Left renal pelvis (tissue), 4 donors: ENCODE data around the gene RASIP1. TPM values are rescaled to one million over a fixed set of nuclear protein-coding genes. Genes with fewer than 3 reads are reported as not detected.
A peak's percentile ranks its signal among the peaks of the same experiment; 100 is the strongest.

Experiments
- DNase-seq, 4 donors: peaks; one replicate each; pipeline ENCODE4 v3.0.0-alpha.2; 2013; ENCODE audit warnings: low read depth in 4 of 4, low spot score in 3 of 4
- polyA plus RNA-seq, 4 donors: library from polyadenylated mRNA; unstranded; fragments of 120-200 nt; gene quantifications; one replicate each; pipeline ENCODE4 v1.2.1, GENCODE V29; 2013; ENCODE audit not compliant: insufficient read length in 4 of 4

Gene RASIP1
- polyA plus RNA-seq, 4 donors: 11.5 to 17.3 (median 13.1) TPM

GRCh38 chr19:48678201-48678600, 62.2 kb downstream of the RASIP1 start:
- DNase-seq: no peak

GRCh38 chr19:48676887-48677286, 63.5 kb downstream of the RASIP1 start:
- no peak for DNase-seq

- DNase-seq: no peak
These were observed 63.9 kb downstream of the RASIP1 start for GRCh38 chr19:48676487-48676886.

DNA sequence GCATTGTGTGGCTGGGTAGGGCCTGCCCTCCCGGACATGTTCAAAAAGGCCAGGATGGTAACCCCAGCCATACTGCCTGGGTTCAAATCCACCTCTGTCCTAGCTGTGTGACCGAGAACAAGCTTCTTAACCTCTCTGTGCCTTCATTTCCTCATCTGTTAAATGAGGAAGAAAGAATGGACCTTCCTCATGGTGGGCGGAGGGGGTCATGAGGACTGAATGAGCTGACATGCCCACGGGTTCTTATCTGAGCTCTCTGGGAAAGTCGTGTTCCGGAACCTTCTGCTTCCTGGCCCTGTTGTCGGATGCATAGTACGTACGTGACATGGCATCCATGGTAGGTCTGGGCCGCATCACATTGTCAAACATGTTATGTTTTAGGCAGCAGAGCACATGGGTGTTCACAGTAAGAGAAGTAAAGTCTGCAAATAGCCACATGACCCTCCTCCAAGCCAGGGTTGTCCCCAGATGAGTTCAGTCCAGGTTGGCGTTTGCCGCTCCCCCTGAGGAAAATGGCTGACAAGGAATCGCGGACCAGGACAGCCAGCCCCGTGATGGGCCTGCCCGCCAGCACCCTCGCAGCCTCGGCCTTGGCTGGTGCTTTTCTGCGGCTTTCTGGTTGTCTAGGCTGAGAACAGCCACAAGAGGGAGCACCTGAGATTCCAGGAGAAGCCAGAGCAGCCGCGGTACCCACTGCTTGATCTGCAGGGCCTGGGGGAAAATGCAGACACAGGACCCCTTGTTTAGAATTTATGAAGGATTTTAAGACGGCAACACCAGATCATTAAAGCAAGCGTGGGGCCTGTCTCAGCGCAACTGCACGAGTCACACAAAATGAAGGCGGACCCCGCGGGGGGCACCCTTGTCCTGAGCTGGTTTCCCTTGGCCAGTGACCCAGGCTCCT, 65.2 kb downstream of the RASIP1 start:
- DNase-seq: peak; percentile 64 to 74 (median 66)

DNA sequence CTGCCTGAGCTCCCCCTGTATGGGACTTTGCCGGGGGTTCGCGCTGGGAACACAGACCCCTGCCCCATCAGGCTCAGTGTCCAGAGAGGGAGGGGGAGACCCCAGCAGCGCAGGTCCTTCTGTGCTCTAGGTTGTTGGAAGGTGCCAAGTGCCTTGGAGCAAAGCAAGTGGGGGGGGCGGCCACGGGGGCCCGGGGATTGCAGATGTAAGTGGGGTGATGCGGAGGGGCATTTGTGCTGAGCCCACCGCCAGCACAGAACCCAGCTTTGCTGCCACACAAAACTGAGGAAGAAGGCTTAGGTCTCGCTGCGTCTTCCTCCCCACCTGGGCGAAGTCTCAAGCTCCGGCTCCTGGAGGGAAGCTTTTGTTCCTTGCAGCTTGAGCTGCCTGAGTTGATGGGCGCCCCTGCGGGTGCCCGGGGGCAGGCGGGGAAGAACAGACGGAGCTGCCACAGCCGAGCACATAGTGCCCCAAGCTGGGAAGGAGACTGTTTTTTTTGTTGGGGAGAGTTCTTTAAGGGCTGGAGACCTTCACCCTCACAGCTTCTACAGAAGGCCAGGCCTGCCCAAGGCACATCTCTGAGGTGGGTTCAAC, 66.1 kb downstream of the RASIP1 start:
- DNase-seq: no peak

DNA sequence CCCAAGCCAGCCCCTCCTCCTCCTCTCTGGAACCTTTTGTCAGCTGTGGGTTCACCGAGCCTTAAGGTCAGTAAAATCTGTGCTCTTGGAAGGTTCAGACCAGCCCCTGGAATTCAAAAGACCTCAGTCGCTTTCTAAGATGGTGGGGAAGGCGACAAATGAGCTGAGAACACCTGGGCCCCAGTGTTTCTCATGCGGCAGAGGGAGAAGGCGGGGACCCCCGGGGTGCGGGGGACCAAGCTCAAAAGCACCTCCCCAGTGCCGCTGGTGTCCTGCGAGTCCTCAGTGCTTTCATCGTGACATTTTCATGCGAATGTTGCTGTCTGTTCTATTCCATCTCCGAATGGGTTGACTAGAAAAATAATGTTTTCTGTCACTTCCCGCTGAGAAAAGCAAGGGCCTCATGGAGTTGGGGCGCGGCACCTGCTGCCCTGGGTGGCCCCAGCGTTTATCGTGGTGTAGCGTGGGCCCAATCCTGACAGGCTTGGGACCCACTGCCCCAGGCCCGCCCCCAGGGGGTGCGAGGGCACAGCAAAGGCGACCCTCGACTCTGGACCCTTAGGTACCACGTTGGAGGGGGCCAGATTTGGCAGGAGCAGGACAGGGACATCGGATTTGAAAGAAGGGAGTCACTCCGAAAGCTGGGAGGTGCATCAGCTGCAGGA, 66.8 kb downstream of the RASIP1 start:
- no peak for DNase-seq

- no peak for DNase-seq
These were observed 67.4 kb downstream of the RASIP1 start, which contains the start of gene NTN5 for GRCh38 chr19:48672994-48673393. TSS of gene NTN5 (minus strand) at chr19:48673017. CDS start at chr19:48670986, 2,031 bp downstream.

- no peak for DNase-seq
These were observed 68.9 kb downstream of the RASIP1 start for GRCh38 chr19:48671446-48671995.

DNA sequence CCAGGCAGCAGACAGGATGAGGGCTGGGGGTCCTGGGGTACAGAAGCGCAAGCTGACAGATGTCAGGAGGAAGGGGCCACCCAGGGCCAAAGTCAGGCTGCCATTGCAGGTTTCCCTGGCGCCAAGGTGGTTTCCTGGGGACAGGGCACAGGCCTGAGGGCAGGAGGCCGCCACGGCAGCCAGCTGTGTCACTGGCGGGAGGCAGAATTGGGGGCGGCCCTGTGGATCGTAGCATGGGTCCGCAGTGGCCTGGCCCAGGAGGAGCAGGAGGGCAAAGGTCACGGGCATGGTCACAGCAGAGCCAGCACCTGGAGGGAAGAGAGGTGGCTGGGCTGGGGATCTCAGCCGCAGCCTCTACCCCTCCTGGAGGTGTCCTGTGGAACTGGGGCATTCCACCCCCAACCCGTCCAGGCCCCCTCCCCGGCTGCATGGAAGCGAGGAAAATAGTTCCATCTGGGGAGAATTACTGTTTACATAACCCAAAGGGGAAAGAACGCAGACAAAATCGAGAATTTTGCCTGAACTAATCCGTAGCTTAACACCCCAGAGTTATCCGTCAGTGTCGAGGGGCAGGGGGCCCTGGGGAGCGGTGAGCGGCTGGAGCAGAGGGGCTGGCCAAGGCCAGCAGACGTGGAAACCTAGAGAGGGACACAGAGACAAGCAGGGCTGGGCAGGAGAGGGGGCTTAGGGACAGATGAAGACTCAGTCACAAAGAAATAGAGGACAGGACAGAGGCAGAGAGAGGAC, 69.5 kb downstream of the RASIP1 start:
- DNase-seq: no peak

Other genes starting within 250 kb of the RASIP1 start
- gene LMTK3, start 228.8 kb downstream of the RASIP1 start, polyA plus RNA-seq: 1 to 10 TPM in 3 of 4 donors, under 1 TPM in 1; 0.41 to 5.3 (median 2.0) TPM
- gene SULT2B1, start 188.4 kb downstream of the RASIP1 start, polyA plus RNA-seq: under 1 TPM; 0.10 to 0.60 (median 0.39) TPM
- under 1 TPM in 1 of 4 donors, not detected in 3; 0.15 TPM for gene SPACA4, start 133.9 kb downstream of the RASIP1 start, polyA plus RNA-seq
- 1 to 10 TPM in 2 of 4 donors, under 1 TPM in 1, not detected in 1; 0.79 to 3.4 (median 1.9) TPM for gene FAM83E, start 125.5 kb downstream of the RASIP1 start, polyA plus RNA-seq
- 1,000 to 10,000 TPM; 1,033 to 1,349 (median 1,082) TPM for gene RPL18, start 121.4 kb downstream of the RASIP1 start, polyA plus RNA-seq
- gene SPHK2, start 121.1 kb downstream of the RASIP1 start, polyA plus RNA-seq: 10 to 100 TPM in 3 of 4 donors, 1 to 10 TPM in 1; 8.4 to 34.8 (median 17.7) TPM
- 10 to 100 TPM in 3 of 4 donors, 1 to 10 TPM in 1; 9.8 to 17.3 (median 13.9) TPM for gene DBP, start 103.2 kb downstream of the RASIP1 start, polyA plus RNA-seq
- 10 to 100 TPM; 18.2 to 58.7 (median 27.4) TPM for gene CA11, start 94.4 kb downstream of the RASIP1 start, polyA plus RNA-seq
- gene NTN5, start 67.6 kb downstream of the RASIP1 start, polyA plus RNA-seq: 1 to 10 TPM in 2 of 4 donors, under 1 TPM in 2; 0.83 to 1.9 (median 1.2) TPM
- 1 to 10 TPM; 1.3 to 4.5 (median 2.5) TPM for gene FUT2, start 44.6 kb downstream of the RASIP1 start, polyA plus RNA-seq
- gene MAMSTR, start 20.9 kb downstream of the RASIP1 start, polyA plus RNA-seq: 10 to 100 TPM in 1 of 4 donors, 1 to 10 TPM in 3; 4.5 to 13.3 (median 8.5) TPM
- under 1 TPM; 0.08 to 0.53 (median 0.37) TPM for gene IZUMO1, start 6.3 kb upstream of the RASIP1 start, polyA plus RNA-seq
- 1 to 10 TPM in 3 of 4 donors, under 1 TPM in 1; 0.67 to 3.5 (median 3.2) TPM for gene FUT1, start 12.0 kb upstream of the RASIP1 start, polyA plus RNA-seq
- not detected for gene FGF21, start 14.9 kb upstream of the RASIP1 start, polyA plus RNA-seq
- 10 to 100 TPM; 19.5 to 58.6 (median 32.0) TPM for gene BCAT2, start 70.4 kb upstream of the RASIP1 start, polyA plus RNA-seq
- 10 to 100 TPM in 3 of 4 donors, 1 to 10 TPM in 1; 8.3 to 38.2 (median 26.3) TPM for gene HSD17B14, start 95.9 kb upstream of the RASIP1 start, polyA plus RNA-seq
- gene PLEKHA4, start 128.0 kb upstream of the RASIP1 start, polyA plus RNA-seq: 10 to 100 TPM; 19.8 to 60.5 (median 27.7) TPM
- 100 to 1,000 TPM in 1 of 4 donors, 10 to 100 TPM in 3; 30.6 to 343 (median 32.6) TPM for gene PPP1R15A, start 131.8 kb upstream of the RASIP1 start, polyA plus RNA-seq
- gene TULP2, start 158.1 kb upstream of the RASIP1 start, polyA plus RNA-seq: 1 to 10 TPM in 3 of 4 donors, under 1 TPM in 1; 0.60 to 1.5 (median 1.3) TPM
- 100 to 1,000 TPM; 223 to 314 (median 261) TPM for gene NUCB1, start 159.7 kb upstream of the RASIP1 start, polyA plus RNA-seq
- 1 to 10 TPM; 1.6 to 8.0 (median 6.5) TPM for gene DHDH, start 193.1 kb upstream of the RASIP1 start, polyA plus RNA-seq
- gene BAX, start 214.3 kb upstream of the RASIP1 start, polyA plus RNA-seq: 10 to 100 TPM; 49.6 to 83.8 (median 71.4) TPM
- 1,000 to 10,000 TPM; 1,558 to 2,525 (median 2,184) TPM for gene FTL, start 224.7 kb upstream of the RASIP1 start, polyA plus RNA-seq